Neuronal stem cell (in vitro differentiated cells): ENCODE data around the gene NQO2.

ENCODE experiments used
- DNase-seq: peaks from one replicate; pipeline ENCODE4 v3.0.0-alpha.2; 2013; ENCODE audit warnings: low spot score
- H2AFZ ChIP-seq: one replicate; pipeline ENCODE4 v1.6.1; 2013; ENCODE audit warnings: mild to moderate bottlenecking, low read length, inconsistent platforms
- H2AK5ac ChIP-seq: 2 replicates; pipeline ENCODE4 v1.6.1; 2013; ENCODE audit warnings: low read depth, mild to moderate bottlenecking, inconsistent platforms, low read length, moderate library complexity, mixed read lengths
- H2BK120ac ChIP-seq: 2 replicates; pipeline ENCODE4 v1.6.1; 2013; ENCODE audit warnings: low read depth, mild to moderate bottlenecking, inconsistent platforms, low read length, moderate library complexity, mixed read lengths
- H2BK12ac ChIP-seq: one replicate; pipeline ENCODE4 v1.6.1; 2013; ENCODE audit warnings: low read length, inconsistent platforms
- H2BK15ac ChIP-seq: 2 replicates; pipeline ENCODE4 v1.6.1; 2013; ENCODE audit warnings: mild to moderate bottlenecking, low read length, inconsistent platforms, mixed read lengths
- H2BK5ac ChIP-seq: one replicate; pipeline ENCODE4 v1.6.1; 2013; ENCODE audit warnings: inconsistent platforms, mild to moderate bottlenecking, low read length, moderate library complexity
- H3K14ac ChIP-seq: one replicate; pipeline ENCODE4 v1.6.1; 2013; ENCODE audit warnings: low read length, inconsistent platforms
- H3K18ac ChIP-seq: 2 replicates; pipeline ENCODE4 v1.6.1; 2013; ENCODE audit warnings: low read length, inconsistent platforms
- H3K23ac ChIP-seq: 2 replicates; pipeline ENCODE4 v1.6.1; 2013; ENCODE audit warnings: low read depth, mild to moderate bottlenecking, mixed read lengths, low read length, inconsistent platforms; ENCODE audit not compliant: poor library complexity
- H3K27ac ChIP-seq: replicated peaks from 3 replicates; pipeline ENCODE4 v1.5.1; 2013; ENCODE audit warnings: low read length, inconsistent platforms
- H3K27me3 ChIP-seq, 3 experiments: 2 replicates each; pipeline ENCODE4 v1.6.1; 2013; ENCODE audit warnings: low read length in 3 of 3, mild to moderate bottlenecking in 2 of 3, inconsistent platforms in 1 of 3, low read depth in 1 of 3, mixed read lengths in 1 of 3, moderate library complexity in 1 of 3; ENCODE audit not compliant: control insufficient read depth in 3 of 3, insufficient read depth in 3 of 3
- H3K36me3 ChIP-seq, 2 donors: replicated peaks in 1 of 2; 2 replicates each; pipeline ENCODE4 v1.6.1; 2013; ENCODE audit warnings: low read length in 2 of 2; ENCODE audit not compliant: control insufficient read depth in 2 of 2, insufficient read depth in 2 of 2
- H3K4ac ChIP-seq: 2 replicates; pipeline ENCODE4 v1.6.1; 2013; ENCODE audit warnings: inconsistent platforms, mild to moderate bottlenecking, low read length, moderate library complexity
- H3K4me1 ChIP-seq, 2 donors: 1 replicate in 1 of 2; 2 replicates in 1 of 2; pipeline ENCODE4 v1.6.1; 2013; ENCODE audit warnings: low read length in 2 of 2, low read depth in 1 of 2; ENCODE audit not compliant: control insufficient read depth in 2 of 2, insufficient read depth in 1 of 2
- H3K4me2 ChIP-seq: one replicate; pipeline ENCODE4 v1.6.1; 2013; ENCODE audit warnings: mild to moderate bottlenecking, low read length, inconsistent platforms; ENCODE audit not compliant: insufficient read depth, poor library complexity, severe bottlenecking
- H3K4me3 ChIP-seq, 2 donors: 2 replicates each; pipeline ENCODE4 v1.5.1; 2013; ENCODE audit warnings: low read length in 2 of 2, mild to moderate bottlenecking in 2 of 2, inconsistent platforms in 1 of 2, moderate library complexity in 1 of 2
- H3K79me1 ChIP-seq: one replicate; pipeline ENCODE4 v1.6.1; 2013; ENCODE audit warnings: low read depth, mild to moderate bottlenecking, inconsistent platforms, low read length, moderate library complexity
- H3K9ac ChIP-seq: one replicate; pipeline ENCODE4 v1.6.1; 2013; ENCODE audit warnings: mild to moderate bottlenecking, low read depth, low read length, inconsistent platforms; ENCODE audit not compliant: poor library complexity
- H3K9me3 ChIP-seq, 2 donors: replicated peaks in 1 of 2; 2 replicates each; pipeline versions ENCODE3 to v1.6.1; 2013; ENCODE audit warnings: low read length in 2 of 2, mild to moderate bottlenecking in 2 of 2, inconsistent platforms in 1 of 2, low read depth in 1 of 2, mixed read lengths in 1 of 2, moderate library complexity in 1 of 2; ENCODE audit not compliant: control insufficient read depth in 2 of 2, insufficient read depth in 1 of 2
- H4K8ac ChIP-seq: one replicate; pipeline ENCODE4 v1.6.1; 2013; ENCODE audit warnings: low read depth, mild to moderate bottlenecking, inconsistent platforms, low read length, moderate library complexity
- H4K91ac ChIP-seq: one replicate; pipeline ENCODE4 v1.6.1; 2013; ENCODE audit warnings: low read length, low read depth, mild to moderate bottlenecking, inconsistent platforms; ENCODE audit not compliant: poor library complexity
- WGBS, 2 donors: extraction: QIAGEN DNeasy Blood & Tissue Kit; methylation state at CpG; one replicate each; pipeline ENCODE4 v1.1.7; 2013; ENCODE audit warnings: missing lambda C conversion rate in 2 of 2, mixed read lengths in 1 of 2; ENCODE audit not compliant: insufficient read length in 2 of 2, insufficient replicate concordance in 1 of 2; ENCODE audit errors: extremely low coverage in 2 of 2; 5-methylcytosine and 5-hydroxymethylcytosine counted together

Gene NQO2

DNA sequence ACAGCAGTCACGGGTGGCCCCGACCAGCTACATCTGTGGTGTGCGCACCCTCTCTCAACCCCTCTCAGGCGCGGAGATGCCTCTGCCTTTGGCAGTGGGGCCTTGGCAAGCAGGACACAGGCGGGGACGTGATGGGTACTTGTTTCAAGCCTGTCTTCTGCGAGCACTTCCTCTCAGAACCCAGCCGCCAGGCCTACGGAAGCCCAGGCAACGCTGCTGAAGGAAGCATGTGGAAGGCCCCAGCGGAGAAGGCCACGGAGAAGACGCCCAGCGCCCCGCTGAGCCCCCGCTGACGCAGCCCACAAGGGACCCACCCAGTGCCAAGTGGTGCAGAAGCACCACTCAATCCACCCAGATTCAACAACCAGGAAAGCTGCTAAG lies 41.4 kb upstream of the NQO2 start:
- H3K36me3 ChIP-seq: no peaks in the 10 kb centered on the region
- no peak overlapping the region for H3K4ac ChIP-seq
- H3K23ac ChIP-seq: no peak overlapping the region
- H2AFZ ChIP-seq: no peak overlapping the region
- H4K8ac ChIP-seq: no peak overlapping the region
- H2BK15ac ChIP-seq: no peak overlapping the region
- no peak overlapping the region for H3K9ac ChIP-seq
- peaks cover 5 to 11% of the 10 kb centered on the region in 2 donors for H3K4me1 ChIP-seq
- peaks cover 0 to 2% (median 0%) of the 10 kb centered on the region in 3 experiments for H3K27me3 ChIP-seq
- H3K79me1 ChIP-seq: no peaks in the 10 kb centered on the region
- no peaks in the 10 kb centered on the region for H3K9me3 ChIP-seq
- no peak for DNase-seq
- H2BK12ac ChIP-seq: peak overlapping the region; percentile 69
- H2BK5ac ChIP-seq: no peak overlapping the region
- no peak overlapping the region for H3K14ac ChIP-seq
- no peak overlapping the region for H3K27ac ChIP-seq
- no peak overlapping the region for H2BK120ac ChIP-seq
- peak overlapping the region; percentile 25 for H3K18ac ChIP-seq
- no CpG with 5 or more reads among the region's 18 CpGs for WGBS, 2 donors
- H3K4me3 ChIP-seq: no peak overlapping the region
- H4K91ac ChIP-seq: no peak overlapping the region
- H3K4me2 ChIP-seq: no peak overlapping the region
- peak overlapping the region; percentile 40 for H2AK5ac ChIP-seq

DNA sequence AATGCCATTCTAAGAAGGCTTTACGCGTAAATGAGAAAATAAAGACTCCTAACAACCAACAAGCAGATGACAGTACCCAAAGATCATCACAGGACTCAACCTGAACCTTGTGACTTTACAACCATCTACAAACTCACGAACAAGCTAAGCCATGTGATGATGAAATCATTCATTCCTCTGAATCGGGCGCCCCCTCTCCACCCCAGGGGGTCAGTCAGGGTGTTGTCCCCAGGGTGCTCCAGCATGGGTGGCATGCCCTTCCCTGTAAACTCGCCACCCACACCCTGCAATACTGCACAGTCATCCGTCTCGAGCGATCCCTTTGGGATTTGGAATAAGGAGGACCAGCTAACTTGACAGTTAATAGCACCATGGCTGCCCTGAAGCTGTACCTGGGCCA lies 40.9 kb upstream of the NQO2 start:
- Histone ChIP-seq H3K27me3 (peaks cover 0 to 2% (median 0%) of the 10 kb centered on the region in 3 experiments), H2AFZ (no peak overlapping the region), H4K91ac (no peak overlapping the region), H3K27ac (no peak overlapping the region), H2BK5ac (no peak overlapping the region), H2BK120ac (no peak overlapping the region), H3K79me1 (no peaks in the 10 kb centered on the region), H3K9me3 (no peaks in the 10 kb centered on the region), H3K4me2 (no peak overlapping the region), H3K36me3 (no peaks in the 10 kb centered on the region), H3K4me3 (no peak overlapping the region), H3K14ac (no peak overlapping the region), H2BK12ac (no peak overlapping the region), H3K18ac (no peak overlapping the region), H2BK15ac (no peak overlapping the region), H3K9ac (no peak overlapping the region), H4K8ac (no peak overlapping the region), H3K4ac (no peak overlapping the region), H3K23ac (no peak overlapping the region), H3K4me1 (peaks cover 5 to 11% of the 10 kb centered on the region in 2 donors), H2AK5ac (peak overlapping the region; percentile 6)
- WGBS, 2 donors: no CpG with 5 or more reads among the region's 9 CpGs
- DNase-seq: no peak

DNA sequence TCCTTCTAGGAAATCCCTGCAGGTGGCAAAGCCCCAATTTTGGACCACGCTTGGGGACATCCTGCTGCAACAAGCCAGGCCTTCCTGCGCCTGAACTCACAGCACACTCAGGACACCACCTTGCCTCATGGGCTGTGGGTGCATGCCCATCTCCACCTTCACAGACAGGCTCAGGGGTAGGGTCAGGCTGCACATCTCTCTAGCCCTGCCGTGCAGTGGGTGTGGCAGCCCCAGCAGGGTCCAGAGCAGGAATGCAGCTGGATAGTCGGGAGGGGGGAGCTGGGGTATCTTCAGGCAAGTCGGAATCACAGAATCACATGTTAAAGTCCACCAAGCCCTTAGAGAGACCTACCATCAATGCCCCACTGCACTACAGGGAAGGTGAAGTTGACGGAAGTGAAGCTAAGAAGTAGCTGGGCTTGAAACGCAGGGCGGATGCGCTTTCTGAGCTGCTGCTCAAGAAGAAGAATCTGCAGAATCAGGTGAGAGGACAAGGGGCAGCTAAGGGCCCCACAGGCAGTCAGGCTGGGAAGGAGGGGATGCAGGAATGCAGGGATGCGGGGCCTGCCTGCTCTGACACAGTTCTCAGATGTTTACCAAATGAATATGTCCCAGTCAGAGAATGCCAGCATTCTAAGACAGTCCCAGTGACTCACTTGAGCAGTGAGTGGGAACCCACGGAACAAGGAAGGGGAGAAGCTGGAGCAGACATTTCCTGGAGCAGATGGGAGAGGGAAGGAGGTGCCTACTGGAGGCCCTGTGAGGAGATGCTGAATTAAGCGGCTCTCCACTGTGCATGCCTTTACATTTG lies 39.6 kb upstream of the NQO2 start:
- Histone ChIP-seq H3K9ac (peak overlapping the region; percentile 73), H2BK15ac (no peak overlapping the region), H3K27me3 (peaks cover 0 to 2% (median 0%) of the 10 kb centered on the region in 3 experiments), H3K4me1 (peaks cover 5 to 11% of the 10 kb centered on the region in 2 donors), H2AFZ (no peak overlapping the region), H3K4me3 (no peak overlapping the region), H3K18ac (peak overlapping the region; percentile 72), H3K23ac (no peak overlapping the region), H2AK5ac (peak overlapping the region; percentile 29), H4K8ac (peak overlapping the region; percentile 70), H3K27ac (no peak overlapping the region), H3K14ac (no peak overlapping the region), H2BK12ac (no peak overlapping the region), H3K9me3 (no peaks in the 10 kb centered on the region), H2BK120ac (no peak overlapping the region), H3K4ac (no peak overlapping the region), H3K79me1 (no peaks in the 10 kb centered on the region), H3K4me2 (no peak overlapping the region), H3K36me3 (no peaks in the 10 kb centered on the region), H4K91ac (no peak overlapping the region), H2BK5ac (no peak overlapping the region)
- no peak for DNase-seq
- WGBS, 2 donors: no CpG with 5 or more reads among the region's 12 CpGs

DNA sequence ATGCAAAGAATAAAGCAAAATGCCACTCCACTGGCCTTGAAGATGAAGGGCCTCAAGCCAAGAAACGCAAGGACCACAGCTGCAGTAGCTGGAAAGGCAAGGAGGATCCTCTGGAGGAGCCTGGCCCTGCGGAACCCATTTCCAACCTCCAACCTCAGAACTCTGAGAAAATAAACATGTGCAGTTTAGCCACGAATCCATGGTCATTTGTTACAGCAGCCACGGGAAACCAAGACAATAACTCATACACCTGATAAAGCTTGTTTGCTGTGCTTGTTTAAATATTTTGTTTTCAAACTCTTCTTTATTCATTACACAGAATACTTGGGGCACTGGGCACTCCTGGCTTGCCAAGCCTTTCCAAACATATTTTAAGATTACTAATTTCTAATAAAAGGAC lies 38.8 kb upstream of the NQO2 start:
- Histone ChIP-seq H3K27ac (no peak overlapping the region), H3K9me3 (no peaks in the 10 kb centered on the region), H3K36me3 (no peaks in the 10 kb centered on the region), H4K8ac (no peak overlapping the region), H3K18ac (no peak overlapping the region), H3K4ac (no peak overlapping the region), H3K27me3 (peaks cover 0 to 2% (median 0%) of the 10 kb centered on the region in 3 experiments), H3K4me1 (peaks cover 5 to 11% of the 10 kb centered on the region in 2 donors), H3K4me3 (no peak overlapping the region), H2AFZ (no peak overlapping the region), H2AK5ac (no peak overlapping the region), H2BK15ac (no peak overlapping the region), H2BK5ac (no peak overlapping the region), H3K23ac (no peak overlapping the region), H3K4me2 (no peak overlapping the region), H2BK12ac (no peak overlapping the region), H2BK120ac (no peak overlapping the region), H4K91ac (no peak overlapping the region), H3K79me1 (no peaks in the 10 kb centered on the region), H3K9ac (no peak overlapping the region), H3K14ac (no peak overlapping the region)
- WGBS, 2 donors: no CpG with 5 or more reads among the region's 4 CpGs
- no peak for DNase-seq
